Kidney epithelial cell (primary cell): ENCODE results near the gene SPECC1. TPM values are rescaled to one million over a fixed set of nuclear protein-coding genes. Genes with fewer than 3 reads are reported as not detected.

Source experiments
- DNase-seq: peaks from one replicate; pipeline ENCODE4 v3.0.0-alpha.2; 2010; ENCODE audit warnings: low read depth
- H3K27me3 ChIP-seq: 2 replicates; pipeline ENCODE4 v1.6.0; 2011; ENCODE audit warnings: low read length; ENCODE audit not compliant: control insufficient read depth, insufficient read depth
- H3K36me3 ChIP-seq: 2 replicates; pipeline ENCODE4 v1.5.1; 2011; ENCODE audit warnings: low read length; ENCODE audit not compliant: control insufficient read depth, insufficient read depth
- H3K4me3 ChIP-seq: 2 replicates; pipeline ENCODE4 v1.5.1; 2011; ENCODE audit warnings: low read depth, mild to moderate bottlenecking, control low read depth, low read length
- total RNA-seq: library from RNA; depleted of rRNA; stranded (reverse); fragments of >200 nt; gene quantifications from 2 replicates; pipeline ENCODE4 v1.2.3, GENCODE V29; 2015
- TF ChIP-seq, protein P1 (sequence below): IDR thresholded peaks from 2 replicates; pipeline ENCODE4 v1.5.1; 2011; ENCODE audit warnings: mild to moderate bottlenecking, moderate library complexity, low read length, control low read depth, inconsistent platforms; ENCODE audit not compliant: insufficient read depth, poor library complexity, severe bottlenecking

Gene SPECC1
- total RNA-seq, 1 donor from 2014 or later: 62.3 TPM

DNA sequence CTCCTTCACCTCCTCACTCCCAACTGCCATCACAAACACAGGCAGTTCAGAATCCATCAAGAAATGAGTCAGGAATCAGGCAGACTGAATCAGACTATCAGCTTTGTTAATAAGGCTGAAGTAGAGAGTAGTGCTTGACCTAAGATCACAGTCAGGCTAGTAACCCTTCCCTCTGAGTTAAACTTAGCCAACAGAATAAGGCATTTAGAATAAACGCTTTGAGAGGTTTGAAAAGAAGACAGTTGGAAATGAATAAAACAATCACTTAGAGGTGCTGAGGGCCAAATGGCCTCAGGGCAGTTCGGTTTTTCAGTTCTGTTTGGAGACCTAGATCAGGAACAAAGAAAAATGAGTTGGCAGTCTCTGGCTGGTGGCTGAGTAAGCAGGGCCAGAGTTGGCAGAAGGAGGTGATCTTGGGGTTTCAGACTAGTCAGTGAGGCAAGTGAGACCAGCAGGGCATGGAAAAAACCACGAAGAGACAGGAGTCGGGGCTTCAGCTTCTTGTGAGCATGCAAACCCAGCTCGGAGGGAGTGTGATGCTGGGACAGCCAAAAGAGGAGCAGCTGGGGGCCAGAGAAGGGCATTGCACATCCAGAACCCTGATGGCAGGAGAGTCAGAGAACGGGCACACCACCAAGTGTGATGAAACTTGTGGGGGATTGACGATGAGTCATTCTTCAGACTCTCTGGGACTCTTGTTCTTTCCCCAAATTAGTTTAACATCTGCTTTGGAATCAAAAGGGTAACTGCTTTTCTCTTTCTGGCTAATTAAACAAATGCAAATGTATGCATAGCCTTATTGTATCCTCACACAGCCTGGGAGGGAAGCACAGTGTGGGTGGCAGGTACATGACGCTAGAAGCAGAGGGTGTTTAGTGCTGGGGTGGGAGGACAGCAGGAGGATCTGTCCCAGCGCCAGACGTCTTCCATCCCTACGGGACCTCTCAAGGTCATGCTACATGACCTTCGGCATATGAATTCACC lies 54.8 kb downstream of the SPECC1 start:
- Histone ChIP-seq H3K27me3 (no peaks in the 10 kb centered on the region), H3K36me3 (no peaks in the 10 kb centered on the region), H3K4me3 (no peak overlapping the region)
- TF ChIP-seq, protein P1, sequence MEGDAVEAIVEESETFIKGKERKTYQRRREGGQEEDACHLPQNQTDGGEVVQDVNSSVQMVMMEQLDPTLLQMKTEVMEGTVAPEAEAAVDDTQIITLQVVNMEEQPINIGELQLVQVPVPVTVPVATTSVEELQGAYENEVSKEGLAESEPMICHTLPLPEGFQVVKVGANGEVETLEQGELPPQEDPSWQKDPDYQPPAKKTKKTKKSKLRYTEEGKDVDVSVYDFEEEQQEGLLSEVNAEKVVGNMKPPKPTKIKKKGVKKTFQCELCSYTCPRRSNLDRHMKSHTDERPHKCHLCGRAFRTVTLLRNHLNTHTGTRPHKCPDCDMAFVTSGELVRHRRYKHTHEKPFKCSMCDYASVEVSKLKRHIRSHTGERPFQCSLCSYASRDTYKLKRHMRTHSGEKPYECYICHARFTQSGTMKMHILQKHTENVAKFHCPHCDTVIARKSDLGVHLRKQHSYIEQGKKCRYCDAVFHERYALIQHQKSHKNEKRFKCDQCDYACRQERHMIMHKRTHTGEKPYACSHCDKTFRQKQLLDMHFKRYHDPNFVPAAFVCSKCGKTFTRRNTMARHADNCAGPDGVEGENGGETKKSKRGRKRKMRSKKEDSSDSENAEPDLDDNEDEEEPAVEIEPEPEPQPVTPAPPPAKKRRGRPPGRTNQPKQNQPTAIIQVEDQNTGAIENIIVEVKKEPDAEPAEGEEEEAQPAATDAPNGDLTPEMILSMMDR: no peak
- DNase-seq: peak; percentile 19

DNA sequence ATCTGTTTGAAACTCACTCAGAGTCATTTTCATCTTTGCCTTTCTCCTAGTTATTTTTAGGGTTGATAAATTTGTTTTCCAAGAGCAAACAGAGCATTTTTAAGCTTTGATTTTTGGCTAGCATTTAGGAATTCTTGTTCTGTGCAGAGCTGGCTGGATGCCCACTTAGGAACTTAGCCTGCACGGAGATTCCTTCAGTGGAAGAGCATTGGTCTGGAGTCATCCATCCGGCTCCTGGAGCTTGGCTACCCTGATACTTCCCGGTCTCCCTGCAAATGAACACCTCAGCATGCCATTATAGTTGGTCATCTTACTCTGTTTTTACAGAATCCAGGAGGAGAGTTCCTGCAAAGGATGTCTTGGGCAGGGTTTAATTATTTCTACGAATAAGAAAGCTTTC lies 57.1 kb downstream of the SPECC1 start:
- TF ChIP-seq, protein P1: no peak
- H3K27me3 ChIP-seq: no peaks in the 10 kb centered on the region
- DNase-seq: peak; percentile 45
- H3K36me3 ChIP-seq: no peaks in the 10 kb centered on the region
- H3K4me3 ChIP-seq: no peak overlapping the region

DNA sequence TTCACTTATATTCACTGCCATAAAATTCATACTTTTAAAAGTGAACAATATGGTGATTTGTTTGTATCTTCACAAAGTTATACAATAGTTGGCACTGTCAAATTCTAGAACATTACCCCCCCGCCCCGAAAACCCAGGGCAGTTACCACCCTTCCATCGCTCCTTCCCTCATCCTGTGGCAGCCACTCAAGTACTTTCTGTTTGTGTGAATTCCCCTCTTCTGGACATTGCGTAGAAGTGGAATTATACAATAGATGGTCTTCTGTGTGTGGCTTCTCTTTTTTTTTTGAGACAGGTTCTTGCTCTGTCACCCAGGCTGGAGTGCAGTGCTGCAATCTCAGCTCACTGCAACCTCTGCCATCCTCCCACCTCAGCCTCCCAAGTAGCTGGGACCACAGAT lies 58.6 kb downstream of the SPECC1 start:
- no peak for DNase-seq
- Histone ChIP-seq H3K4me3 (no peak overlapping the region), H3K36me3 (no peaks in the 10 kb centered on the region), H3K27me3 (peaks cover 3% of the 10 kb centered on the region)
- TF ChIP-seq, protein P1: no peak

DNA sequence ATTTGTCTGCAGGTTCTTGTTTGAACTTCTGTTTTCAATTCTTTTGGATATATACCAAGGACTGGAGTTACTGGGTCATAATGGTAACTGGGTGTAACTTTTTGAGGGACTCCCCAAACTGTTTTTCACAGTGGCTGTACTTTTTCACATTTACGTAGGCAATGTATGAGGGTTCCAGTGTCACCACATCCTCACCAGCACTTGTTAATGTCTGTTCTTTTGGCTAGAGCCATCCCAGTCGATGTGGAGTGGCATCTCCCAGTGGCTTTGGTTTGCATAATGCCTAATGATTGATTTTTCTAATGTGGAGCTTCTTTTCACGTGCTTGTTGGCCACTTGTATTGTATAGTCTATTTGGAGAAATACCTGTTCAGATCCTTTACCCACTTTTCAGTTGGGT lies 59.3 kb downstream of the SPECC1 start:
- DNase-seq: no peak
- TF ChIP-seq, protein P1: no peak
- Histone ChIP-seq H3K27me3 (peaks cover 3% of the 10 kb centered on the region), H3K36me3 (no peaks in the 10 kb centered on the region), H3K4me3 (no peak overlapping the region)

DNA sequence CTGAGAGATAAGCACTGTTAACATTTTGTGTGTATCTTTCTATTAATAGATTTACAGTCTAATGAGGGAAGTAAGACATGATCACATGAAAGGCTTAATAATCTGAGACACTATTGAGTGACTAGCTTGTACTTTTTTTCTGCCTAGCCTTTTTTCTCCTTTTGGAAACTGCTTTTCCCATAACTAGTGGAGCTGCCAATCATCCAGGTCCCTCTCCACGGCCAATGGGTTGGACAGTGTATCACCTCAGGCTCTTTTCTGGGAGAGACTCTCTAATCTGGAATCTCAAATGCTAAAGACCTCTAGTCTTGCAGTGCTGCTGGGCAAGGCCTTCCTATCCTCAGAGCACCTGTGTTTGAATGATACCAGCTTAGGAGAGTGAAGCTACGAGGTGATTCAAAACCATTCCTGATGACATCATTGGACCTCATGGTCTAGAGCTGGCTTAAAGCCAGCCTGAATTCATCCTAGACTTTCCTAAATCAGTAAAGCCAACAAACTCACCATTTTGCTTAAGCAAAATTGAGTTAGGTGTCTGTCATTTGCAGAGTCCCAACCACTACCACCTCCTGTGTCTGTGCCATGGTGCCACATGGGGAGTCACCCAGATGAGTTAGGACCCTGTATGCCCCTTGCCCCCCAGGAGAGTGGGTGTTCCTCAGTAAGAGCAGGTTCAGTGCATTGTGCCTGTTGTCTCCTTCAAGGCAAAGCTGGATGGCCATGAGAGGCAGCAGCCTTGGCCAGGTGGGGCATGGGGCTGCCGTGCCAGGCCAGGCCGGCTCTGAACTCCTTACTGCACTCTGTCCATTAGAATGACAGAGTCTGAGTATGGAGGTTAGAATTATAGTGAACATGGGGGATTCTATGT lies 62.9 kb downstream of the SPECC1 start:
- Histone ChIP-seq H3K36me3 (no peaks in the 10 kb centered on the region), H3K4me3 (no peak overlapping the region), H3K27me3 (peaks cover 3% of the 10 kb centered on the region)
- TF ChIP-seq, protein P1: no peak
- no peak for DNase-seq
